HG03175 (cell line): ENCODE results near the gene RNASE8.

Experiments
- ATAC-seq: cut with Tn5 transposase; IDR thresholded peaks from one replicate; pipeline ENCODE4 v1.9.1; 2021; ENCODE audit warnings: mild to moderate bottlenecking, moderate library complexity; ENCODE audit not compliant: unreplicated experiment

RNASE8 gene

GRCh38 chr14:21071225-21072030 lies 13.8 kb downstream of the RNASE8 start:
- ATAC-seq, result peak; percentile 67

- ATAC-seq, result no peak
Observed at GRCh38 chr14:21072031-21072473, 14.4 kb downstream of the RNASE8 start.

- no peak for ATAC-seq
Observed at GRCh38 chr14:21072781-21073339, 15.2 kb downstream of the RNASE8 start.

- ATAC-seq, result no peak
Observed at GRCh38 chr14:21073921-21074320, 16.3 kb downstream of the RNASE8 start.

DNA sequence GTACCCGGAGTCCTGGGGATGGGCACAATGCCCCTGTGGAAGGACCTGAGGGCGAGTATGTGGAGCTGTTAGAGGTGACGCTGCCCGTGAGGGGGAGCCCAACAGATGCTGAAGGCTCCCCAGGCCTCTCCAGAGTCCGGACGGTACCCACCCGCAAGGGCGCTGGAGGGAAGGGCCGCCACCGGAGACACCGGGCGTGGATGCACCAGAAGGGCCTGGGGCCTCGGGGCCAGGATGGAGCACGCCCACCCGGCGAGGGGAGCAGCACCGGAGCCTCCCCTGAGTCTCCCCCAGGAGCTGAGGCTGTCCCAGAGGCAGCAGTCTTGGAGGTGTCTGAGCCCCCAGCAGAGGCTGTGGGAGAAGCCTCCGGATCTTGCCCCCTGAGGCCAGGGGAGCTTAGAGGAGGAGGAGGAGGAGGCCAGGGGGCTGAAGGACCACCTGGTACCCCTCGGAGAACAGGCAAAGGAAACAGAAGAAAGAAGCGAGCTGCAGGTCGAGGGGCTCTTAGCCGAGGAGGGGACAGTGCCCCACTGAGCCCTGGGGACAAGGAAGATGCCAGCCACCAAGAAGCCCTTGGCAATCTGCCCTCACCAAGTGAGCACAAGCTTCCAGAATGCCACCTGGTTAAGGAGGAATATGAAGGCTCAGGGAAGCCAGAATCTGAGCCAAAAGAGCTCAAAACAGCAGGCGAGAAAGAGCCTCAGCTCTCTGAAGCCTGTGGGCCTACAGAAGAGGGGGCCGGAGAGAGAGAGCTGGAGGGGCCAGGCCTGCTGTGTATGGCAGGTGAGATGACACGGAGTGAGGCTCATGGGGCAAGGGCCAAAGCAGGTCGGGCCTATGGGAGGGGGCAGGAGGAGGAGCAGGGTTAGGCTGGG lies 17.0 kb downstream of the RNASE8 start:
- ATAC-seq, result no peak

- no peak for ATAC-seq
Observed at GRCh38 chr14:21075719-21076437, 18.3 kb downstream of the RNASE8 start.

GRCh38 chr14:21077672-21078071 lies 20.1 kb downstream of the RNASE8 start:
- ATAC-seq, result no peak

DNA sequence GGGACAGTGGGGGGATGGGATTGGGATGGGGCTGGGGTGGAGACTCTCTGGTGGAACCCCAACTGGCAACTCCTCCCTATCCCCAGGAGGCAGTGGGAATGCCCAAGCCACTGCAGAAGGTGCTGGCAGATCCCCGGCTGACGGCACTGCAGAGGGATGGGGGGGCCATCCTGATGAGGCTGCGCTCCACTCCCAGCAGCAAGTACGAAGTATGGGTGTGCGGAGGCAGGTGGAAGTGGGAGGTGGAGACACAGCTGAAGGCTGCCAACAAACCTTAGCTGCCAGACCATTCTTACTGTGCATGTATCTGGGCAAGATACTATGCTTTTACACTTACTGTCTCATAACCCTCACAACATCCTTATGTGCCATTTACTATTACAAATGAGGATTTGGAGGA lies 20.7 kb downstream of the RNASE8 start:
- ATAC-seq, result no peak

DNA sequence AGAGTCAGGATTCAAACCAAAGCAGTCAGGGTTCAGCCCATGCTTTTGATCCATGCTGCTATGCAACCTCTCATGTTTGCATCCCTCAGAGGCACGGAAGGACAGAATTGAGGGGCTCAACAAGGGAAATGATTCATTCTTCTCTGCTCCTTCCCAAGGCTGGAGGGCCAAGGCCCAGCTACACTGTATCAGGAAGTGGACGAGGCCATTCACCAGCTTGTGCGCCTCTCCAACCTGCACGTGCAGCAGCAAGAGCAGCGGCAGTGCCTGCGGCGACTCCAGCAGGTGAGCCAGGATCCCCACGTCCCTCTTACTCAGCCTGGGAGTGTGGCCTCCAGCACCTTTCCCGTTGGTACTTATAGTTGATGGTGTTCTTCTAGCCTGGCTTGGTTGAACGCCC lies 21.1 kb downstream of the RNASE8 start:
- ATAC-seq, result no peak

DNA sequence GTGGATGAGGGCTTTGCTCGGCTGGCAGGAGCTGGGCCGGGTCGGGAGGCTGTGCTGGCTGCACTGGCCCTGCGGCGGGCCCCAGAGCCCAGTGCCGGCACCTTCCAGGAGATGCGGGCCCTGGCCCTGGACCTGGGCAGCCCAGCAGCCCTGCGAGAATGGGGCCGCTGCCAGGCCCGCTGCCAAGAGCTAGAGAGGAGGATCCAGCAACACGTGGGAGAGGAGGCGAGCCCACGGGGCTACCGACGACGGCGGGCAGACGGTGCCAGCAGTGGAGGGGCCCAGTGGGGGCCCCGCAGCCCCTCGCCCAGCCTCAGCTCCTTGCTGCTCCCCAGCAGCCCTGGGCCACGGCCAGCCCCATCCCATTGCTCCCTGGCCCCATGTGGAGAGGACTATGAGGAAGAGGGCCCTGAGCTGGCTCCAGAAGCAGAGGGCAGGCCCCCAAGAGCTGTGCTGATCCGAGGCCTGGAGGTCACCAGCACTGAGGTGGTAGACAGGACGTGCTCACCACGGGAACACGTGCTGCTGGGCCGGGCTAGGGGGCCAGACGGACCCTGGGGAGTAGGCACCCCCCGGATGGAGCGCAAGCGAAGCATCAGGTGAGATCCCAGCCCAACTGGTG lies 24.0 kb downstream of the RNASE8 start:
- ATAC-seq, result no peak

DNA sequence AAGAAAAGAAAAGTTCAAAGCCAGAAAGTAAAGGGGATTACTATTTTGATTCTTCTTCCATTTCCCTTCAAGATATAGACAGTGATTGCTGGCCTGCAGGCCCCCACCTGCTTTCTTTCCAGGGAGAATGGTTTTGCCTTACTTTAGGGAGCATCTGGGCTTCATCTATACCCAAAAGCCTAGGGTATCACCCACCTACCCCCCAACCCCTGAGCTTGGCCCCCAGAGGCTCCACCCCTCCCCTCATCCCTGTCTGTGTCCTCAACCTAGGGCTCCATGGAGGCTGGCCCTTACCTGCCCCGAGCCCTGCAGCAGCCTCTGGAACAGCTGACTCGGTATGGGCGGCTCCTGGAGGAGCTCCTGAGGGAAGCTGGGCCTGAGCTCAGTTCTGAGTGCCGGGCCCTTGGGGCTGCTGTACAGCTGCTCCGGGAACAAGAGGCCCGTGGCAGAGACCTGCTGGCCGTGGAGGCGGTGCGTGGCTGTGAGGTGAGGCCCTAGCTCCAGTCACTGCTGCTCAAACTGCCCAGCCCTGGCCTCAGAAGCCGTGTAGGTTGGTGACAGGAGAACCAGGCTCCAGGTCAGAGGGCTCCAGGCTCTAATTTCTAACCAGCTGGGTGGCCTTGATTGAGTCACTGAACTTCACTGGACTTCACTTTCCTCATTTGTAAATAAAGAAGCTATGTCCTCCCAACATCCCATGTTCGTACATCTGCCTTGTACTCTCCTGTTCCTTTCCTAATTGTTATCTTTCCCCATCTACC lies 26.1 kb downstream of the RNASE8 start:
- no peak for ATAC-seq

GRCh38 chr14:21084396-21084795 lies 26.8 kb downstream of the RNASE8 start:
- ATAC-seq, result no peak

GRCh38 chr14:21084998-21085853 lies 27.6 kb downstream of the RNASE8 start:
- ATAC-seq, result no peak

- ATAC-seq, result no peak
Observed at GRCh38 chr14:21086908-21087293, 29.3 kb downstream of the RNASE8 start.

- ATAC-seq, result peak; percentile 83
Observed at GRCh38 chr14:21087294-21088091, 29.9 kb downstream of the RNASE8 start.

DNA sequence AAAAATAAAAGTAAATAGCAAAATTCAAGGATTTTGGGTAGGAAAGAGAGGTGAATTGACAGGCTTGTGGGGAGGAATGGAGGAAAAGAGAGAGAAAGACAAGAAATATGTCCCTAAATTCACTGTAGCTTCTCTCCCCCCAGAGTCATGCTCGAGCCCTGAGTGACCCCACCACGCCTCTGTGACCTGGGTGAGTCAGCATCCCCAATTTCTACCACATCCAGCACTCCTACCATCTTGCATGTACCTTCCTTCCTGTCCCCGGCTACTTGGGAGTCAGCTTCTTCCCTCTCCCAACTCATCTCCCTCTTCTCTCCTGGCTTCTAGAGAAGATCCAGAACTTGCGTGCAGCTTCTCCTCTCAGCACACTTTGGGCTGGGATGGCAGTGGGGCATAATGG lies 31.1 kb downstream of the RNASE8 start:
- no peak for ATAC-seq

DNA sequence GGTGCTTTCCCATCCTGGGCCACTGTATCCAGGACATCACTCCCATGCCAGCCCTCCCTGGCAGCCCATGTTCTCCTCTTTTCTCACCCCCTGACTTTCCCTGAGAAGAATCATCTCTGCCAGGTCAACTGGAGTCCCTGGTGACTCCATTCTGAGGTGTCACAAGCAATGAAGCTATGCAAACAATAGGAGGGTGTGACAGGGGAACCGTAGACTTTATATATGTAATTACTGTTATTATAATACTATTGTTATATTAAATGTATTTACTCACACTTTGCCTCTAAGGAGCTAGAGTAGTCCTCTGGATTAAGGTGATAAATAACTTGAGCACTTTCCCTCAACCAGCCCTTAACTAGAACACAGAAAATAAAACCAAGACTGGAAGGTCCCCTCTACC lies 31.6 kb downstream of the RNASE8 start:
- no peak for ATAC-seq

DNA sequence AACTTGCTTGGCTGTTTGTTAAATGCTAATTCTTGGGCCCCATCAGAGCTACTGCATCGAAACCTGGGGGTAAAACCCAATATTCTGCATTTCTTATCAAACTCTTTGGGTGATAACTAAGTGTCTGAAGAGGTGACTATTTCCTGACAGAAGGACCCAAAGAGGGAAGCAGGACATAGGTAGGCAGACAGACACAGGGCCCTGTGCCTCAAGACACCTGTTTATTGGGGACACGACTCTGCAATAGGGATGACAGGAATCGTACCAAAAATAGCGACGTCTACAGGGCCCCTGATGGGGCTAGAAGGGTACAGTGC lies 32.2 kb downstream of the RNASE8 start:
- no peak for ATAC-seq
